OCI-M2 (cell line): ENCODE data around the gene SMYD5.

Source experiments
- DNase-seq: peaks from one replicate; lab custom pipeline; 2025; ENCODE audit not compliant: unreplicated experiment; lab: John Stamatoyannopoulos, UW

The SMYD5 gene

DNA sequence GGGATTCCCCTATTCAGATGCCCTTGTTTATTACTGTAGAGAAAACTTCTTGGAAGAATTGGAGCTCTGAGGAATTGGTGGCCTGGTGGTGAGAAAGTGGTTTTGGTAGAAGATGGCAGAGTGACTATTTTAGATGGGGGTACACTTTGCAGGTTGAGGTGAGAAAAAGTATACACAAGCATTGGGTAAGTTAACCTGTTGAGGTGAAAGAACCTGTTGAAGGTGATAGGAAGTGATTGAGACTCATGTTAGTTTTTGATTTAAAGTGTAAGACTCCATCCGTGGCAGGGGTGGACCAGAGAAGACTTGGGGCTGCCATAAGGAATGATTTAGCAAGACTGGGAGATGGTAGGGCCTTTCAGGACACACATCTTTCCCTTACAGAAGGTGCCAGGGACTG, 23.1 kb downstream of the SMYD5 start:
- no peak for DNase-seq

DNA sequence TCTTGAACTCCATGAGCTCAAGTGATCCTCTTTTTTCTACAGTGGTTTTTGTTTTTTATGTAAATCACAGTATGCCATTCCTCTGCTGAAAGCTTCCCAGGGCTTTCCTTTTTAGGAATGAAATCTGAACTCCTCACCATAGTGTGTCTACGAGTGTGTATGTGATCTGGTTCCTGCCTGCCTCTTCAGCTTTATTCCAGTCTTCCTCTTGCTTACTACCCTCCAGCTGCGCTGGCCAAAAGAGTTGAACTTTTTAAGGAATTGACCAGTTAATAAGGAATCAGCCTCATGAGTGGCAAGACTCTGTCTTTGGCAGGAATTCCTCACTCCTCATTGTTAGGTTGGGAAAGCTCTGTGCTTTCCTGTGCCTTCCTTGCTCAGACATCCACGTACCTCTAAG, 24.1 kb downstream of the SMYD5 start:
- no peak for DNase-seq

- no peak for DNase-seq
These were observed 24.9 kb downstream of the SMYD5 start for GRCh38 chr2:73238976-73239375.

GRCh38 chr2:73239776-73240175, 25.7 kb downstream of the SMYD5 start:
- DNase-seq, result no peak

DNA sequence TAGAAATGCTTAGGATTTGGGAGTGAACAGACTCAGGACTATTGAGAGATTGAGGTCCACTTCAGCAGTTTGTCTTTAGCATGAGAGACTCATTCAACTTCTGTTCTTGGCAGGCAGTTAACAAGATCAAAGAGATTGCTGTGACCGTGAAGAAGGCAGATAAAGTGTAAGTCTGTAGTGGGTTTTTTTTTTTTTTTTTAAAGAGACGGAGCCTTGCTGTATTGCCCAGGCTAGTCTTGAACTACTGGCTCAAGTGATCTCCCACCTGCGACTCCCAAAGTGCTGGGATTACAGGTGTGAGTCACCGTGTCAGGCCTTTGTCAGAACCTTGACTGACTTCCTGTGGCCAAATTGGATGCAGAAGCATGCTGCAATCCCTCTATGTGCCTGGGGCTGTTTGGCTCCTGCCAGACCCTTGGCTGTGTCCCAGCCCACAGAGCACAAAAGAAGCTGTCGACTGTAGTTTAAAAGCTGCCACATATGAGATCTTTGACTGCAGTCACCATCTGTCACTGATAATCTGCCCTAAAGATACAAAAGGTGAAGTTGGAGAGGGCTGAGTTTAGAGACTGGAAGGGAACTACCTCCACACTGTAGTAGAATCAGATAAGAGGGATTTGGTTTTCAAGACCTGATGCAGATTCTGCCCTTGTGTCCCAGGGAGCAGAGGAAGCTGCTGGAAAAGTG, 30.0 kb downstream of the SMYD5 start:
- DNase-seq, result no peak

DNA sequence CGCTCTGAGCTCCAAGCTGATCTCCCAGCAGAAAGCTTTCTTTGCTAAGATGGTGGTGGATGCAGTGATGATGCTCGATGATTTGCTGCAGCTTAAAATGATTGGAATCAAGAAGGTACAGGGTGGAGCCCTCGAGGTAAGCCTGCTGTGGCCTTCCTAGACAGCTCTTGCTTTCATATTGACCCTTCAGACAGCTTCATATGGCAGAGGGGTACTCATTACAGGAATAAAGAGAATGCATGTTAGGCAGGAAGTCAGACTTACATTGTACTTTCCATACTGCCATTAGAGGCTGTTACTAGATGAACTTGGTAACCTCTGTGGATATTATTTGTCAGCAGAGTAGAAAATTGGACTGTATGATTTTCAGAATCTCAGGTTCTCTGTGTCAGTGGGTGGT, 30.5 kb downstream of the SMYD5 start:
- DNase-seq, result no peak

DNA sequence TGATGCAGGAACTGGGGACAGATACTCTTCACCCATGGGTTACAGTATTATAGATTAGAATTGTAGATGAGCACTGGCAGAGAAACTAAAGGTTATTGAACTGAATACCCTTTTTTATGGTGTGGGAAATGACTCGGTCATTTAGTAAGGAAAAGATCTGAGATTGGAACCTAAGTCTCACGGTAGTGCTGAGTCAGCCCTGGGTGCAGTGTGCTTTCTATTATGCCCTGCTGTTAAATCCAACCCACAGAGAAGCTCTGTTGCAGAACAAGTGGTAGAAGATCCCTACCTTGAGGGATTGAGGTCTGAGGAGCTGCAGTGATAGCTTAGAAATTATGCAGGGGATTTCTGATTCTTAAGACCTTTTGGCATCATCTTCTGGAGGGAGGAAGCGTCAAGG, 32.8 kb downstream of the SMYD5 start:
- no peak for DNase-seq

- DNase-seq, result no peak
These were observed 35.6 kb downstream of the SMYD5 start for GRCh38 chr2:73249636-73250035.

- no peak for DNase-seq
These were observed 37.1 kb downstream of the SMYD5 start for GRCh38 chr2:73250872-73251846.

GRCh38 chr2:73252238-73253027, 38.4 kb downstream of the SMYD5 start:
- no peak for DNase-seq

- DNase-seq, result no peak
These were observed 39.4 kb downstream of the SMYD5 start for GRCh38 chr2:73253400-73253799.

DNA sequence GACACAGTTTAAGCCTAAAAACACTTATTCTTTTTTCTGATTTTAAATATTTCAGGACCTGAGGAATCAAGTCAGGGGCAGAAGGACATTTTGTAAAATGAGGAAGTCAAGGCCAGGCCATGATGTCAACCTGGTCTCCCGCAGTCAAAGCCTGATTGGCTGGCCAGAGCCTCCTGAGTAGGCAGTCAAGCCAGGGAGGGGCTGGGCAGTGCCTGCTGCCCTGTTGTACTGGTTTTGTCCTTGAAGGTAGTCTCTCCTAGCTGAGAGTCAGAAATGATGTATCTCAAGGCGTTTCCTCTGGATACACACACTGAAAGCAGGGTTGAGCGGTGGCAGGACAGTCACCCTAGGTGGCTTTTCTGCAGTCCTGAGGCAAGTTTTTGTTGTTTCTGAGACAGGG, 39.9 kb downstream of the SMYD5 start:
- no peak for DNase-seq

- no peak for DNase-seq
These were observed 40.4 kb downstream of the SMYD5 start for GRCh38 chr2:73254343-73255006.

- no peak for DNase-seq
These were observed 41.1 kb downstream of the SMYD5 start for GRCh38 chr2:73255007-73255644.

DNA sequence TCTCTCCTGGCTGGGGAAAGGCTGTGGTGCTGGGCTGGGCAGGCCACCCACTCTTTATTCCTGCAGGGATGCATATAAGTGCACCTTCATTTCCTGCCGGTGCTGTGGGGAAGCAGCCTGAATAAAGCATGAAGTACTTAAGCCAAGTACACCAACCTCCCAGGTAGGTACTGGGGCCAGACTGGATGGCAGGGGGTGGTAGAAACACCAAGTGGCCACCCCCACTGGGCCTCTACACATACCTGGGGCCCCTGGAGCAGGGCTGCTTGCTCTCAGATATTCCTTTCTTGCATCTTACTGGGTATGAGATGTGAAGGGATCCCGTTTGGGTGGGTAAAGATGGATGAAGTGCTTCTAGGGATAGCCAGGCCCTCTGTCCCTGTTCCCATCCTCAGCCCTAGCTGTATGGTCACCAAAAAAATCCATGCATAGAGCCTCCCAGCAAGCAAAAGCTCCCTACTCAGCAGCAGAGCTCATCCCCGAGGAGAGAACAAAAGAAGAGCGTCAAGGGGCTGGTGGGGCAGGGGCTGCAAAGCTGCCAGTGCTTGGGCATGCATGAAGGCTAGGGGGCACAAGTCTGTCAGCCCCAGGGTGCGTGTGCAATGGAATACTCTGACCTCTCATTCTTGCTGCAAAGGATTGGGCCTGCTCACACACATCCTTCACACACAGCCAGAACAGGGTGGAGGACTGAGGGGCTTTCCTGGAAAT, 42.0 kb downstream of the SMYD5 start:
- DNase-seq, result no peak

DNA sequence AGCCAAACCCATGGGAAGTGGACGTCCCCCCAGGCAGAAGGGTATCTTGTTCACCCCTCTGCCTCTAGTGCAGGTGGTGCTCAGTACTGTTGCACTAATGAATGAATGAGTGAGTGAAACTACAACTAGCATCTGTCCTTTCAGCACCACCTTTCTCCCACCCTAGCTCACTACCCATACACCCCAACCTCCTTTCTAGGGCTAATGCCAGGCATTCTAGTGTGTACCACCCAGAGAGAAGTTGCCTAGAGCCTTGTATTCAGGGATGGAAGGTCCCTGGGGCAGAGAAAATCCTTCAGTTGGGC, 42.5 kb downstream of the SMYD5 start:
- no peak for DNase-seq

DNA sequence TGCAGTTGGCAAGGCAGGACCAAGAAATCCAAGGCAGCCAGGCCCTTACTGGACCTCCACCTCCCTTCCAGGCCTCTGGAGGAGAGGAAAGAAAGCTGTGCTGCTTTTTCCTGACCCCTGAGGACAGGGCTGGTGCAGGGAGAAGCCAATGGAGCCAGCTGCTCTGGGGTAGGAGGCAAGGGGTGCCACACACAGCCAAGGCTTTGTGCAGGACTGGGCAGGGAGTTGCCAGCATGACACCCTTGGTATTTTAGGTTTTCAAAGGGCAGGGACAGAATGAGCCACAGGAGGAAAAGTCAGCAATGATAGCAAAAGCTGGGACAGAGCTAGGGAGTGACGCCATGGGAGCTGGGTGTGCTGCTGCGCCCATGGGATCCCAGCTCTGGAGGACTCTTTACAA, 43.0 kb downstream of the SMYD5 start:
- no peak for DNase-seq

DNA sequence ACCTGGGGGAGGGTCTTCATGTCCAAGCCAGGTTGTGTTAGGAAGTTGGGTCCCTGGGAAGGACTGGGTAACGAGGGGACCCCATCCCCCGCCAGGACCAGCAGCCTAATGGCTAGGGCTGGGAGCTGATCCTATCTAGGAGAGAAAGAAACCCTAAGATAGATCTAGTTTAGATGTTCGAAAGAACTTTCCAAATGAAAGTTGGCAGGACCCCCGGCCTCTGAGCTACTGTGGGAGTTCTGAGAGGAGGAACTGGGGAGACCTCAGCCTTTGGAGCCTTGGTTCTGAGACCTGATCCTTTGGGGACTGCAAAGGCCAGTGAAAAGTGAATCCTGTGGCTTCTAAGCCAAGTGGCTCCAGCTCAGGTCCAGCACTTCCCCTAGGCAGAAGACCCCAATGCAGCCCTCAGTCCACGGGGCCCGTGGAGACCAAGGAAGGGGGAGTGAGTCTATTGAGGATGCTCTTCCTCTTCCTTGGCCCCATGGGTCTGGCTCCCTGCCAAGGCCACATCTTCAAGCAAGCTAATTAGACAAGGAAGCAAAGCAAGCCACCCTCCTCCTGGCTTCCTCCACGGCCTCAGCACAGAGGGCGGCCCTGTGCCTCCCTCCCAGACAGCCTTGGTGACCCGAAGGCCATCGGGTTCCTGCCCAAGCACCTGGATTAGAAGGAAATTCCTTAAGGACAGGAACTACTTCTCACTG, 43.5 kb downstream of the SMYD5 start:
- DNase-seq, result no peak

- no peak for DNase-seq
These were observed 44.3 kb downstream of the SMYD5 start for GRCh38 chr2:73258186-73258912.
